Caki2 (cell line): ENCODE results near the gene SBSN. TPM values are rescaled to one million over a fixed set of nuclear protein-coding genes. Genes with fewer than 3 reads are reported as not detected.
"Not testable (repeated sequence)": the region's sequence is repeated elsewhere in the genome, so short reads cannot be mapped to it uniquely, and the experiment has no call there.

ENCODE experiments used
- DNase-seq: peaks from one replicate; pipeline ENCODE4 v3.0.0-alpha.2; 2015; ENCODE audit warnings: low read depth
- in situ Hi-C: cut with HindIII; loops from 2 replicates; pipeline ENCODE4 v1.10.0; 2016; ENCODE audit warnings: low sequenced_read_pairs, low pct_unique_long_range_greater_than_20kb, mixed read lengths
- total RNA-seq: library from RNA; depleted of rRNA; stranded (reverse); fragments of >200 nt; shearing (Covaris generic); gene quantifications from 2 replicates; pipeline ENCODE4 v1.2.3, GENCODE V29; 2014; ENCODE audit warnings: low replicate concordance; rRNA removed

The SBSN gene
- total RNA-seq, 1 experiment from 2014 or later: not detected

DNA sequence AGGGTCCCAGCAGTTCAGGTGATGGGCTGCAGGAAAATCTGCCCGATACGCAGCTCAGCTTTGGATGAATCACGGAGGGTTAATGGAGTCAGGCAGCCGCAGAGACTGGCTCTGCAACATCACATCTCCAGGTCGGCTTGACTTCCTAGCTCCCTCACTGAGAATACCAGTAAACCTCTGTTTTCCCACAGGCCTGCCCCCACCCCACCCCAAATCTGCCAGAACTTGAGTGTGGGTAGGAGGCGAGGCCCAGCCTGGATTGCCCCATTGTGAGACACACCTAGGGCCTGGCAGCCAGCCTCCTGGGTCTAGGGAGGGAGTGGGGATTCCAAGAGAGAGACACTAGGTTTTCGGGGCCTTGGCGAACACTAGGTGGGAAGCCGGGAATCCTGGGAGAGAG is 34.1 kb downstream of the SBSN start:
- DNase-seq: no peak
- in situ Hi-C loops: no loop called here

DNA sequence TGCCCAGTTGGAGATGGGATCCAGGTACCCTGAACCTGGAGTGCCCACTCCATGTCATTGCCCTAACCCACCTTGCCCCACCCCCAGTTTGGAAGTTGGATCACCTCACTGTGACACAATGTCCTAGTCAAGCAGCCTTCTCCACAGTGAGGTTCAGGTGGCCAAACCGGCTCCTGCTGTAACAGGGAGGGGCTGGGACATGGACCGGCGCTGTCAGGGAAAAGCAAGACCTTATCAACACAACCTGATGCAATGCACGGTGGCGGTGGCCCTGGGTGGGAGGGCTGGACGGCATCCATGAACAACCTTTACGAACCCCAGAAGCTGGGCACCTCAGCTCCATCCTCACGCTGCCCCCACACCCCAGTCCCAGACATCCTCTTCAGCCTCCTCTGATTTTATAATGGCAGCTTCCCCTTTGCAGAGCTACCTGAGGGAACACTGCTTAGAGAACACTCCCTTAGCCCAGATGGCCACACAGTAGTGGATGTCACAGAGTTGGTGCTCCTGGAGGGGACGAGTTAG is 36.2 kb downstream of the SBSN start:
- in situ Hi-C loops: no loop called here
- DNase-seq: no peak

DNA sequence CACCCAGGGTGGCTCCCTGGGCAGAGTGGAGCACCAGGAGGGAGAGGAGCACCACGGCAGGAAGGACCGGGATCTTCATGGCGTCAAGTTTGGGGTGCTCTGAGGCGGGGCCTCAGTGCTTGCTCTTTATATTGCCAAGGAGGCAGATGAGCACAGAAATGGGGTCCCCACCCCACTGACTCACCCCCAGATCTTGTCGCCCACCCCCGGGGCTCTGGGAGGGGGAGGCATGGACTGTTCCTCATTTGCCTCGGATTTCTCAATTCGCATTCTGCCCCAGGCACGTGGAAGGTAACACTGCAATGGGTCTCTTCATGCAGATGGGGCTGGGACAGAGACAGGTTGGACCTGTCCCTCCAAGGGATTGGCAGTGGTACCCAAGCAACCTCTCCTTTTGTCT is 37.7 kb downstream of the SBSN start, which contains the start of gene KRTDAP:
TSS of gene KRTDAP (minus strand) at position 101 of the 400 bp plus-strand sequence. CDS start at position 79, 22 bp downstream.
- no peak for DNase-seq
- in situ Hi-C loops: no loop called here

DNA sequence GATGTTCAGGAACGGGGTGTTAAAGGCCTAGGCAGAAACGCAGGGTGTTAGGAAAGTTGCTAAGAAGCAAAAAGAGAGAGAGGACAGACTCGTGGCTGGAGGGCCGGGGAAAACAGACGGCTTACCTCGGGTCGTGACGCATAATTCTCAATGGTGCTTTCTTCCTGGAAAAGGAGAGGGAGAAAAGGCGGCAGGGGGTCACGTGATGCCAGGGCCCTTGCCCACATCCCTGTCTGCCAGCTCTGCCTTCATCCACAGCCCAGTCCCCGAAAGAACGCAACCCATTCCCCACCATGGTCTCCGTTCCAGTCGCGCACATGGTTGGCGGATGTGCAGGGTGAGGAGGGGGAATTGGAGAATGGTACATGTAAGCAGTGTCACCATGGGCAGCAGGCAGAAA is 39.4 kb downstream of the SBSN start:
- DNase-seq: no peak
- in situ Hi-C loops: no loop called here

DNA sequence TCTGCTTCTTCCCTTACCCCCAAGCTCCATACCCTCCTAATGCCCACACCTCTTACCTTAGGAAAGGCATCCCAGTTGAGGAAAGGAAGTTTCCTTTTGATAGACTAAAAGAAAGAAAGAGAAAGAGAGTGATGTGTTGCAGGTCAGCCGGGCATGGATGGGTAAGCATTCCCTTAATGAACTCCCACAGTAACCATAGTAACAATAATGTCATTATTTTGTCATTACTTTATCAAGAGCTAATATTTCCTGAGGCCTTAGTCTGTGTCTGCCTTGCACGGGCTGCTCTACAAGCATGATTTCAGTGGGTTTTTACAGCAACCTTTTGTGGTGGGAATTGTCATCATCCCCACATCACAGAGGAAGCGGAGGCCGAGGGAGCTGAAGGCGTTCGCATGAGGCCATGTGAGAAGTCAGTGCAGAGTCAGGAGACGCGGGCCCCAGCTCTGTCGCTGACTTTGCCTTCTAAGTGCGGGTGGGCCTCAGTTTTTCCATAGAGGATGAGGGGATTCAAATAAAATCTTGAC is 40.4 kb downstream of the SBSN start:
- in situ Hi-C loops: no loop called here

DNA sequence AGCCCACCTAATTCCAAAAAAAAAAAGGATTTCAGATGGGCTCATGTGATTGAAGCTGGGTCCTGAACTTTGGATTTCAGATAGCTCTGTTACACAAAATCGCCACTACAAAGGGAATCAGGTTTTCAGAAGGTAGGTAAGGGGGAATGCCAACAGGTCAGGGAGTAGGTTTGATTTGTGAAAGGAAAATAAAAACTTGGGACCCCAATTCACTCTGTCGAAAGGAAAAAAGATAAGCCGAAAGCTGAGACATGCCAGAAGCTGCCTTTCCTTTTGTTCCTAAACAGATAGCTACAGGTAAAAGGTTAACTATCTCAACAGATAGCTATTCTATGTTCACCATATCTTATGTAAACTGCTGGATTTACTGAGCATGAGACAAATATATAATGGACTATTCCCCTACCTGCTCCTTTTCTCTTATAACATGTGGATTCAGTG is 41.8 kb downstream of the SBSN start:
- no peak for DNase-seq
- in situ Hi-C loops: no loop called here

More for the DNA sequence above, 40.4 kb downstream of the SBSN start:
- DNase-seq: no peak

DNA sequence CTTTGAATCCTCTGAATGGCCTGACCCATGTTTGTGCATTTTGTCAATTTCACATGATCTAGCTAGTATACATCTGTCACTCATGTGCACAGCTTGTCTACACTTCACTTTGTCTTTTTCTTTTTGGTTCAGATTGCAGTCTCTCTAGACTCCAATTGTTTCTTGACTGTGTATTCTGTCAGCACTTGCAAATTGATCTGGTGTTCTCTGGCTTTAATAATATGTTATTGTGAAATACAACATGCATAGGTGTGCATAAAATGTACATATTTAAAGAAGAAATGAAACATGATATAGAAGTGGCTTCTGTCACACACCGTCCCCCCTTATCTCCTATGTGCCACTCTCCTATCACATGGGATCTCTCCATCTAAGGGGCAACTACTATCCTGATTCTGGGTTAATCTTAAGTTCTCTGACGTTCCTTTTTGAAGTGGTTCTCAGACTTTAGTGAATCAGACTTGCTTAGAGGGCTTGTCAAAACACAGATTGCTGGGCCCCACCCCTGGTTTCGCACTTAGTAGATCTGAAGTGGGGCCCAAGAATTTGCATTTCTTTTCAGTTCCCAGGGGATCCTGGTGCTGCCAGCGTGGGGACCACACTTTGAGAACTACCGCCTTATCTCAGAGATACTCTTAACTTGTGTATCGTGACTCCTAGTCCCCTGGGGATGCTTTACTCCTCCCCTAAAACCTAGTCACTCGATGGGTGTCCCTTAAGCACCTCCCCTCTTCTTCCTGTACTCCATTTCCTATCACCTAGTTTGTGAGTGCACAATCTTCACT is 43.7 kb downstream of the SBSN start:
- no peak for DNase-seq
- in situ Hi-C loops: no loop called here

DNA sequence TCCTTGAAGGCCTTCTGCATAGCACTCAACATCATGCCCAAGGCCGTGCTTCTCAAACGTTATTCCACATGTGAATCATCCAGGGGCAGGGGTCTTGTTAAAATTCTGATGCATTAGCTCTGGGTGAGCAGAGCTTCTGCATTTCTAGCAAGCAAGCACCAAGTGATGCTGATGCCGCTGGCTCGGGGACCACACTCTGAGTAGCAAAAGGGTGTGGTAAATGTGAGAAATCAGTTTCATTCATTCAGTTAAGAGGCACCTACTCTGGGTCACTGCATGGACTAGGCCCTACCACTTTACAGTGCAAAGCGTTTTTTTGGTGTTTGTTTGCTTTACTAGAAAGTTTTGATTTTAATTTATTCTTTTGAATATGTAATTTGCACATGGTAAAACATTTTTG is 45.0 kb downstream of the SBSN start:
- no peak for DNase-seq
- in situ Hi-C loops: no loop called here

DNA sequence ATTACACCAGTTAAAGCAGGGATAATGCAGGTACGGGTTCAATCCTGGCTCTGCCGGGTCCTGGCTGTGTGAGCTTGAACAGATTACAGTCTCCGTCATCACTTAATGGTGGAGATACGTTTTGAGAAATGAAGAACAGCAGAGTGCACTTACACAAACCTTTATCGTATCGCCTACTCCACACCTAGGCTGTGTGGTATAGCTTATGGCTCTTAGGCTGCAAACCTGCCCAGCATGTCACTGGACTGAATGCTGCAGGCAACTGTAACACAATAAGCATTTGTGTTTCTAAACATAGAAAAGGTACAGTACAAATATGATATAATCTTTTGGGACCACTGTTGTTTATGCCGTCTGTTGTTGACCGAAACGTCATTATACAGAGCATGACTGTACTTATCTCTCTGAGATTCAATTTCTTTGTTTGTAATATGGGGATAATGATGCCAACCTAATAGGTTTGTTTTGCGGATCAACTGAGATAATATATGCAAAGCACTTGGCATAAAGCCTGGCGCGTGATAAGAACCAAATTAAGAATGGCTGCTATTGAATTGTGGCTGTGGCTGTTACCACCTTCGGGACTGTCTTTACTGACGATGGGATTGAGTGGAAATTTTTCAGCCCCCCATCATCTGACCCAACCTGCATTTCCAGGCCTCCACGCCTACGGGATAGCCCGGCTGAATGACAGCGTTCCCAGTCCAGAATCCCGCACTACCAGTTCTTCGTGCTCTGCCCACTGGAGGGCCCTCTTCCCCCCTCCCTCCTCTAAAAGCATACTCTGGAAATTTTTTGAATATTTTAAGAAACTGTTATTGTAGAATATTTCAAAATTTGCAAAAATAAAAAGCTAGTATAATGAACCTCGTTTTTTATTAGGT is 49.1 kb downstream of the SBSN start:
- in situ Hi-C loops: no loop called here
- no peak for DNase-seq

DNA sequence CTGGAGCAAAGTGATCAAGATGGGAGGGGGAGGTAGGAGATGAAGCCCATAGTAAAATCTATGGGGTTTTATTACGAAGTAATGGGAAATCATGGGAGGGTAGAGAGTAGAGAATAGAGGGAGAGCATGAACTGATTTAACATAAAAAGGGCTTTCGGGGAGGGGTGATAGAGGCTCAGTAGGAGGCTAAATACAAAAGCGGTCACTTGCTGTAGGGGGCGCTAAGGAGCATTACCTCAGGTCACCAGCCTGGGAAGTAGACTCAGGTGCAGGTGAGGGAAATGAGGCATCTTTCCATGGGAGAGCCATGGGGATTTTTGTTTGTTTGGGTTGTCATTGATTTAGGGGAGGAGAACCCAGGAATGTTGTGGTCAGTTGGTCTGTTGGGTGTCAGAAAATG is 52.0 kb downstream of the SBSN start:
- no peak for DNase-seq

DNA sequence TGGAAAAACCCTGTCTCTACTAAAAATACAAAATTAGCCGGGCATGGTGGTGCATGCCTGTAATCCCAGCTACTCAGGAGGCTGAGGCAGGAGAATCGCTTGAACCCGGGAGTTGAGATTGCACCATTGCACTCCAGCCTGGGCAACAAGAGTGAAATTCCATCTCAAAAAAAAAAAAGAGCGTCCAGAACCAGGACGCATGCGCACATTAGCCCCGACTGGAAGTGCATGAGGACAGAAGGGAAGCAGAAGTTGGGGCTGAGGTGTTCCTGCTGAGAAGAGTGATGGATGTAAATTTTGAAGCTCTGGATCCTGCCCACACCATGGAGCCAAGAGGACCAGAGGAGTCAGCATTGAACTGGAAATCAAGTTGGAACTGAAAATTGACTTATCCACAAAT is 53.5 kb downstream of the SBSN start:
- DNase-seq, in situ Hi-C loops: not testable (repeated sequence)

More for the DNA sequence above, 52.0 kb downstream of the SBSN start:
- in situ Hi-C loops: no loop called here

DNA sequence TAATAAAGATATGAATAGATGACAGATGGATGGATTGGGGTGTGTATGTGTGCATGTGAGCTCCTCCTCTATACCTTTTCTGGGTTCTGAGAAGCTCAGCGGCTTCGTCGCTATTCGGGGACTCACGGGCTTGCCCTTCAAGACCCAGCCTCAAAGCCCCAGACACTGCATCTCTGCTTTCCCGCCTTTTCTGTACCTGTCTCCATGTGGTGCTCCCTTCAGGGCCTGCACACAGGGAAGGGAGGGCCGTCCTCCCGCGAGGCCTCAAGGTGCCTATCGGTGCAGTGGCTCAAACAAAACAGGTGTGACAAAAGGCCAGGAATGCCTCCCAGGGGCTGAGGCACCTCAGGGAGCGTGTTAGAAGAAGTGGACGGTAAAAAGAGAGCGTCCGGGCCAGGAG is 54.0 kb downstream of the SBSN start:
- DNase-seq: no peak
- in situ Hi-C loops: no loop called here

Other genes starting within 250 kb of the SBSN start
- 0.06 TPM in 1 of 2 replicates, not detected in the other for gene HAMP, start 245.8 kb downstream of the SBSN start, total RNA-seq
- 5.7 and 10.4 TPM in 2 replicates for gene MAG, start 236.2 kb downstream of the SBSN start, total RNA-seq
- gene CD22, start 199.1 kb downstream of the SBSN start, total RNA-seq: 15.4 and 20.6 TPM in 2 replicates
- gene FFAR1, start 180.4 kb downstream of the SBSN start, total RNA-seq: 1.7 and 6.1 TPM in 2 replicates
- not detected in 2 replicates for gene FFAR3, start 169.9 kb downstream of the SBSN start, total RNA-seq
- gene GPR42, start 157.2 kb downstream of the SBSN start, total RNA-seq: not detected in 2 replicates
- not detected in 2 replicates for gene FFAR2, start 80.1 kb downstream of the SBSN start, total RNA-seq
- not detected in 2 replicates for gene KRTDAP, start 37.8 kb downstream of the SBSN start, total RNA-seq
- gene DMKN, start 14.7 kb downstream of the SBSN start, total RNA-seq: not detected in 2 replicates
- not detected in 2 replicates for gene GAPDHS, start 5.1 kb upstream of the SBSN start, total RNA-seq
- 218 and 221 TPM in 2 replicates for gene TMEM147, start 17.3 kb upstream of the SBSN start, total RNA-seq
- gene ATP4A, start 35.3 kb upstream of the SBSN start, total RNA-seq: not detected in 2 replicates
- not detected in 2 replicates for gene PMIS2, start 57.9 kb upstream of the SBSN start, total RNA-seq
- 28.8 and 34.4 TPM in 2 replicates for gene HAUS5, start 84.4 kb upstream of the SBSN start, total RNA-seq
- 171 and 180 TPM in 2 replicates for gene RBM42, start 100.7 kb upstream of the SBSN start, total RNA-seq
- 0.64 TPM in 1 of 2 replicates, not detected in the other for gene ETV2, start 113.4 kb upstream of the SBSN start, total RNA-seq
- 438 and 558 TPM in 2 replicates for gene COX6B1, start 120.0 kb upstream of the SBSN start, total RNA-seq
- gene UPK1A, start 138.2 kb upstream of the SBSN start, total RNA-seq: not detected in 2 replicates
- not detected in 2 replicates for gene ZBTB32, start 176.2 kb upstream of the SBSN start, total RNA-seq
- gene KMT2B, start 189.7 kb upstream of the SBSN start, total RNA-seq: 2.8 and 12.9 TPM in 2 replicates
- gene IGFLR1, start 214.1 kb upstream of the SBSN start, total RNA-seq: 10.1 and 18.1 TPM in 2 replicates
- gene U2AF1L4, start 217.1 kb upstream of the SBSN start, total RNA-seq: 7.1 and 14.1 TPM in 2 replicates
- gene PSENEN, start 217.3 kb upstream of the SBSN start, total RNA-seq: 151 and 186 TPM in 2 replicates
- gene LIN37, start 220.3 kb upstream of the SBSN start, total RNA-seq: 7.4 and 15.5 TPM in 2 replicates
- gene HSPB6, start 228.7 kb upstream of the SBSN start, total RNA-seq: not detected in 2 replicates
- gene PROSER3, start 229.9 kb upstream of the SBSN start, total RNA-seq: 8.0 and 9.8 TPM in 2 replicates
- gene ARHGAP33, start 247.3 kb upstream of the SBSN start, total RNA-seq: 2.2 and 3.5 TPM in 2 replicates